Astrocyte (in vitro differentiated cells and primary cell): Measurements from ENCODE around the gene WBP1. TPM values are rescaled to one million over a fixed set of nuclear protein-coding genes. Genes with fewer than 3 reads are reported as not detected.

Source experiments
- DNase-seq: peaks from one replicate; pipeline ENCODE4 v3.0.0-alpha.2; 2010; ENCODE audit warnings: low read depth
- FAIRE-seq: peaks from 2 replicates; lab custom pipeline; 2011; peaks lifted over from hg19 to GRCh38; lab: Jason Lieb, UNC
- H2AFZ ChIP-seq: 2 replicates; pipeline ENCODE4 v1.6.0; 2012; ENCODE audit warnings: low read depth, low read length, inconsistent platforms
- H3K27ac ChIP-seq: 2 replicates; pipeline ENCODE4 v1.5.1; 2011; ENCODE audit warnings: low read depth, low read length, inconsistent platforms
- H3K27me3 ChIP-seq: 2 replicates; pipeline ENCODE4 v1.6.0; 2011; ENCODE audit warnings: low read length, inconsistent platforms; ENCODE audit not compliant: insufficient read depth
- H3K36me3 ChIP-seq: 2 replicates; pipeline ENCODE4 v1.5.1; 2011; ENCODE audit warnings: low read length, inconsistent platforms; ENCODE audit not compliant: insufficient read depth
- H3K4me1 ChIP-seq: 2 replicates; pipeline ENCODE4 v1.5.1; 2011; ENCODE audit warnings: low read length, inconsistent platforms; ENCODE audit not compliant: insufficient read depth
- H3K4me2 ChIP-seq: 2 replicates; pipeline ENCODE4 v1.6.0; 2012; ENCODE audit warnings: low read length, inconsistent platforms
- H3K4me3 ChIP-seq: 2 replicates; pipeline ENCODE4 v1.5.1; 2011; ENCODE audit warnings: low read depth, mild to moderate bottlenecking, low read length, inconsistent platforms; ENCODE audit not compliant: insufficient read depth
- H3K79me2 ChIP-seq: 2 replicates; pipeline ENCODE4 v1.6.0; 2012; ENCODE audit warnings: mild to moderate bottlenecking, low read length, inconsistent platforms; ENCODE audit not compliant: insufficient read depth
- H3K9ac ChIP-seq: 2 replicates; pipeline ENCODE4 v1.6.0; 2012; ENCODE audit warnings: mild to moderate bottlenecking, low read length, inconsistent platforms
- H3K9me3 ChIP-seq: 2 replicates; pipeline ENCODE4 v1.5.1; 2012; ENCODE audit warnings: low read depth, mild to moderate bottlenecking, low read length, inconsistent platforms; ENCODE audit not compliant: insufficient read depth
- H4K20me1 ChIP-seq: 2 replicates; pipeline ENCODE4 v1.6.0; 2012; ENCODE audit warnings: low read length, inconsistent platforms; ENCODE audit not compliant: insufficient read depth
- H3K27ac Mint-ChIP-seq: one replicate; pipeline ENCODE4 v1.8.0; 2021; ENCODE audit warnings: mild to moderate bottlenecking, mixed read lengths; ENCODE audit not compliant: unreplicated experiment
- H3K27me3 Mint-ChIP-seq: one replicate; pipeline ENCODE4 v1.8.0; 2021; ENCODE audit warnings: low read depth, mixed read lengths; ENCODE audit not compliant: unreplicated experiment
- H3K36me3 Mint-ChIP-seq: one replicate; pipeline ENCODE4 v1.8.0; 2021; ENCODE audit warnings: low read depth, mixed read lengths; ENCODE audit not compliant: unreplicated experiment
- H3K4me1 Mint-ChIP-seq: one replicate; pipeline ENCODE4 v1.8.0; 2021; ENCODE audit warnings: low read depth, mixed read lengths; ENCODE audit not compliant: unreplicated experiment
- H3K4me3 Mint-ChIP-seq: one replicate; pipeline ENCODE4 v1.8.0; 2021; ENCODE audit warnings: mild to moderate bottlenecking, moderate library complexity, mixed read lengths; ENCODE audit not compliant: unreplicated experiment
- H3K9me3 Mint-ChIP-seq: one replicate; pipeline ENCODE4 v1.8.0; 2021; ENCODE audit warnings: mild to moderate bottlenecking, mixed read lengths; ENCODE audit not compliant: unreplicated experiment
- CTCF ChIP-seq: IDR thresholded peaks from 2 replicates; pipeline ENCODE4 v1.5.1; 2011; ENCODE audit warnings: low read depth, mild to moderate bottlenecking, inconsistent platforms, low read length, moderate library complexity; ENCODE audit not compliant: insufficient read depth
- EZH2 ChIP-seq: IDR thresholded peaks from 2 replicates; pipeline ENCODE4 v1.6.1; 2012; ENCODE audit warnings: mild to moderate bottlenecking, low read length, inconsistent platforms; ENCODE audit not compliant: insufficient read depth
- total RNA-seq: library from RNA; stranded (reverse); gene quantifications from 2 replicates; pipeline ENCODE4 v1.2.1, GENCODE V29; 2021

Gene WBP1
- total RNA-seq, 1 donor from 2014 or later: 56.4 TPM

GRCh38 chr2:74424995-74425406 lies 33.2 kb upstream of the WBP1 start:
- Histone ChIP-seq H4K20me1 (peaks cover 4% of the 10 kb centered on the region), H3K27me3 (no peaks in the 10 kb centered on the region), H3K9me3 (no peaks in the 10 kb centered on the region), H3K36me3 (peaks cover 18% of the 10 kb centered on the region), H3K79me2 (no peaks in the 10 kb centered on the region), H3K4me1 (peaks cover 29% of the 10 kb centered on the region), H2AFZ (no peak overlapping the region), H3K4me3 (no peak overlapping the region), H3K27ac (no peak overlapping the region), H3K4me2 (no peak overlapping the region), H3K9ac (no peak overlapping the region)
- FAIRE-seq (no peak), DNase-seq (no peak)
- Mint-ChIP-seq H3K27me3 (no peaks in the 10 kb centered on the region), H3K9me3 (no peaks in the 10 kb centered on the region), H3K4me1 (peaks cover 27% of the 10 kb centered on the region), H3K27ac (peak overlapping the region; percentile 71), H3K4me3 (no peak overlapping the region), H3K36me3 (peaks cover 18% of the 10 kb centered on the region)
- TF ChIP-seq EZH2 (no peak), CTCF (no peak)

GRCh38 chr2:74425523-74425922 lies 32.7 kb upstream of the WBP1 start:
- Histone ChIP-seq H3K9ac (no peak overlapping the region), H4K20me1 (peaks cover 4% of the 10 kb centered on the region), H3K4me1 (peaks cover 30% of the 10 kb centered on the region), H3K27ac (no peak overlapping the region), H3K36me3 (peaks cover 18% of the 10 kb centered on the region), H3K4me2 (no peak overlapping the region), H3K9me3 (no peaks in the 10 kb centered on the region), H3K4me3 (no peak overlapping the region), H3K27me3 (no peaks in the 10 kb centered on the region), H2AFZ (no peak overlapping the region), H3K79me2 (no peaks in the 10 kb centered on the region)
- H3K4me3 Mint-ChIP-seq: no peak overlapping the region
- no peak for DNase-seq
- H3K36me3 Mint-ChIP-seq: peaks cover 22% of the 10 kb centered on the region
- no peak for FAIRE-seq
- no peaks in the 10 kb centered on the region for H3K9me3 Mint-ChIP-seq
- TF ChIP-seq CTCF: no peak
- TF ChIP-seq EZH2: no peak
- no peaks in the 10 kb centered on the region for H3K27me3 Mint-ChIP-seq
- peaks cover 30% of the 10 kb centered on the region for H3K4me1 Mint-ChIP-seq
- H3K27ac Mint-ChIP-seq: peak overlapping the region; percentile 84

- Histone ChIP-seq H2AFZ (no peak overlapping the region), H3K4me1 (peaks cover 25% of the 10 kb centered on the region), H3K9ac (no peak overlapping the region), H3K36me3 (peaks cover 18% of the 10 kb centered on the region), H3K9me3 (no peaks in the 10 kb centered on the region), H4K20me1 (peaks cover 5% of the 10 kb centered on the region), H3K4me2 (no peak overlapping the region), H3K27ac (no peak overlapping the region), H3K4me3 (no peak overlapping the region), H3K79me2 (no peaks in the 10 kb centered on the region), H3K27me3 (no peaks in the 10 kb centered on the region)
- no peak overlapping the region for H3K27ac Mint-ChIP-seq
- DNase-seq (no peak), FAIRE-seq (no peak)
- H3K9me3 Mint-ChIP-seq: no peaks in the 10 kb centered on the region
- no peak overlapping the region for H3K4me3 Mint-ChIP-seq
- H3K27me3 Mint-ChIP-seq: no peaks in the 10 kb centered on the region
- TF ChIP-seq EZH2 (no peak), CTCF (no peak)
- peaks cover 22% of the 10 kb centered on the region for H3K36me3 Mint-ChIP-seq
- peaks cover 27% of the 10 kb centered on the region for H3K4me1 Mint-ChIP-seq
Observed at GRCh38 chr2:74426181-74426758, 32.0 kb upstream of the WBP1 start.
